ENCODE measurements around the gene INPP5F. TPM values are rescaled to one million over a fixed set of nuclear protein-coding genes. Genes with fewer than 3 reads are reported as not detected.
A peak's percentile ranks its signal among the peaks of the same experiment; 100 is the strongest.

The INPP5F gene
- total and polyA plus RNA-seq, 2 experiments from 2014 or later = 8.5 to 10.9 TPM

DNA sequence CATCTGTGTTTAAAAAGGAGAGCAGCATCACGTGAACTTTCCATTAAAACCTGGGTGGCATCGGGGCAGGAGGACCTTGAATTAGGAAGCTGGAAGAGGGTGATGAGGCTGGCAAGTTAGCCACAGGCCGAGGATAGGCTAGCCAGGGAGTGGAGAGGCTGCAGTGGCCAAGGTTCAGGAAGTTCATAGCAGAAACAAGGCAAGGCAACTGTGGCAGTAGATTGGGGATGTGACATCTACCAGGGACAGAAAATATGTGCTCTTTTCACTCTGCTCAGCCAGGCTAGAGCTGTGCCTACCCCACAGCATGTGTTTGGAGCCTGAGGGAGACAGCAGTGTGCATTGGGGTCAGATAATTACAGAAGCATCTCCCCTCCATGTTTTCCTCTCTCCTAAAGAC is 2.2 kb upstream of the INPP5F start:
- H3K27me3 ChIP-seq (replicated peaks; ENCODE audit: insufficient read depth) = no peaks in the 10 kb centered on the region
- no peak for TF ChIP-seq EZH2 (IDR thresholded peaks at IDR 0.05; ENCODE audit: insufficient read depth, poor library complexity, severe bottlenecking)
- no peak for TF ChIP-seq EZH2phosphoT487 (IDR thresholded peaks at IDR 0.05; ENCODE audit: insufficient read depth, low read depth)
- H3K9ac ChIP-seq = no peak overlapping the region
- no peak overlapping the region for H2AFZ ChIP-seq
- in situ Hi-C loops (cut with MboI) = no loop called here
- H3K27ac ChIP-seq = no peak overlapping the region
- H4K20me1 ChIP-seq (ENCODE audit: insufficient read depth) = no peaks in the 10 kb centered on the region
- H3K4me1 ChIP-seq (ENCODE audit: insufficient read depth) = peaks cover 15% of the 10 kb centered on the region; the same call in 1 of the 2 replicates
- no peaks in the 10 kb centered on the region for H3K79me2 ChIP-seq (ENCODE audit: insufficient read depth)
- no peaks in the 10 kb centered on the region for H3K36me3 ChIP-seq (ENCODE audit: low read depth)
- no peaks in the 10 kb centered on the region for H3K9me3 ChIP-seq (ENCODE audit: low read depth)
- no peaks in the 10 kb centered on the region for H3K9me2 ChIP-seq (ENCODE audit: insufficient read depth)
- no peaks in the 10 kb centered on the region for H3F3A ChIP-seq (ENCODE audit: insufficient read depth)
- no peak overlapping the region for H3K4me2 ChIP-seq (ENCODE audit: unreplicated experiment)
- DNase-seq = no peak
- no peak overlapping the region for H3K4me3 ChIP-seq
- 74 to 75% methylated on average over 3 of the region's 3 CpGs for WGBS, 2 experiments (ENCODE audit: low coverage in 1 of 2, low lambda C conversion rate in 2 of 2, missing lambda C conversion rate in 2 of 2)

DNA sequence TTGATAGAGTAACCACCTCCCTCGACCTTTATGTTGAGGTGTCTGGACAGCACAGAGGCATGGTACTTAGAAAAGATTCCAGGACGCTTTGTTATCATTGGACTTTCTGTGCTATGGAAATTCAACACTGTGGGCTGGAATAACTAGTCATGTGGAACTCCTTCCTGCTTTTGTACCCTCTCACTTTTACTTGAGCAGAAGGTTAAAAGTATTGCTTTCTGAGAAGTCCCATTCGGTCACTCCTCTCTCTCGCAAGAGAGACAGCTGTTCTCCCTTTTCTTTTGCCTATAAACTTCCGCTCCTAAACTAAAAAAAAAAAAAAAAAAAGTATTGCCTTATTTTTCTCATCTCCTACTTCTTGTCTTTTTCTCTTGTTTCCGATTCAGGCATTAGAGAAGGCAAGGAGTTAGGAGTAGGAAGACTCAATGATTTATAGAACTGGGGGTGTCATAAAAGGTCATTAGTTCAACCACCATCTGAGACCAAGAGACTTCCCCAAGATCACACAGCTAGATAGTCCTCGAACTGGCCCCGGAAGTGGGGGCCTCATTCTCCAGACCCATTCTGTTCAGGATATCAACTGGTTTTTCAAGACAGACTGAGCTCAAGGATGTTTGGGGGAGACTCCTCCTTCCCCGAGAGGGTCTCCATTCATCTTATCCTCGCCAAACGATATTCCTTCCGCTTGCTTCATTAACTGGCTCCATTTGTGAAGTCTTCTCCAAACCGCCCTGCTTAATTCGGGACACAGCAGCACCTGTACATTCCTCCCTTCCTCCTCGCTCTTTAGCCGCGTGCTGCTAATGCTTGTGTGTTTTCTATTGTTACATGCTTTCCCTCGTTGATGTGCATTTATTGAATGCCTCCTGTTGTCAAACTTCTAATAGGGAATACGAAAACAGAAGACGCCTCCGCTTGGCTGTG is 995 bp upstream of the INPP5F start:
- Histone ChIP-seq H3K4me3 (peak overlapping the region; percentile 82), H3K79me2 (ENCODE audit: insufficient read depth) (0 out of 2 replicates have a peak, but pooled peaks cover 6% of the 10 kb centered on the region), H3K36me3 (ENCODE audit: low read depth) (no peaks in the 10 kb centered on the region), H3K4me2 (ENCODE audit: unreplicated experiment) (peak overlapping the region; percentile 91), H3K9ac (peak overlapping the region; percentile 85), H3K9me3 (ENCODE audit: low read depth) (no peaks in the 10 kb centered on the region), H3K9me2 (ENCODE audit: insufficient read depth) (no peaks in the 10 kb centered on the region), H3K27ac (peak overlapping the region; percentile 38; the same call in 1 of the 2 replicates), H3F3A (ENCODE audit: insufficient read depth) (no peaks in the 10 kb centered on the region), H3K27me3 (replicated peaks; ENCODE audit: insufficient read depth) (no peaks in the 10 kb centered on the region), H3K4me1 (ENCODE audit: insufficient read depth) (peaks cover 15% of the 10 kb centered on the region; the same call in 1 of the 2 replicates), H2AFZ (peak overlapping the region; percentile 94), H4K20me1 (ENCODE audit: insufficient read depth) (no peaks in the 10 kb centered on the region)
- DNase-seq = peak; percentile 48
- in situ Hi-C loops (cut with MboI) = no loop called here
- 25 to 28% methylated on average over 21 of the region's 21 CpGs for WGBS, 2 experiments (ENCODE audit: low coverage in 1 of 2, low lambda C conversion rate in 2 of 2, missing lambda C conversion rate in 2 of 2)
- TF ChIP-seq EZH2 (IDR thresholded peaks at IDR 0.05; ENCODE audit: insufficient read depth, poor library complexity, severe bottlenecking) = no peak

DNA sequence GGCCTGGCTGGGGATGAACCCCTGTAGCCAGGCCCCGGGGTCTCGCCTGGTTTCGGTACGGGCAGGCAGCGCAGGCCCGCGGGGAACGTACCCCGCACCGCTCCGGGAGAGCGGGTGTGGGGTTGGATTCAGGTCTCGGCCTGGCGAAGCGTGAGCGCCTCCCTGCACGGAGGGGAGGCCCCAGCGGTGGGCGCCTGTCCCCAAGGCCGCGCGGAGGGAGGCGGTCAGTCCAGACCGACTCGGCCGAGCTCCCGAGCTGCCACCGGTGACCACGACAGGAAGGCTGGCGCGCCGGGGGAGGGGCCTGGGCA is 378 bp upstream of the INPP5F start:
- H3K4me2 ChIP-seq (ENCODE audit: unreplicated experiment) = peak overlapping the region; percentile 91
- H3K27me3 ChIP-seq (replicated peaks; ENCODE audit: insufficient read depth) = no peaks in the 10 kb centered on the region
- no peaks in the 10 kb centered on the region for H3F3A ChIP-seq (ENCODE audit: insufficient read depth)
- peaks cover 15% of the 10 kb centered on the region; the same call in 1 of the 2 replicates for H3K4me1 ChIP-seq (ENCODE audit: insufficient read depth)
- no peak for DNase-seq
- peak overlapping the region; percentile 38; the same call in 1 of the 2 replicates for H3K27ac ChIP-seq
- 1 to 4% methylated on average over 24 to 26 of the region's 32 CpGs for WGBS, 2 experiments (ENCODE audit: low coverage in 1 of 2, low lambda C conversion rate in 2 of 2, missing lambda C conversion rate in 2 of 2)
- H3K9ac ChIP-seq = peak overlapping the region; percentile 85
- no peaks in the 10 kb centered on the region for H4K20me1 ChIP-seq (ENCODE audit: insufficient read depth)
- H3K79me2 ChIP-seq (ENCODE audit: insufficient read depth) = 0 out of 2 replicates have a peak, but pooled peaks cover 6% of the 10 kb centered on the region
- no peak for TF ChIP-seq EZH2 (IDR thresholded peaks at IDR 0.05; ENCODE audit: insufficient read depth, poor library complexity, severe bottlenecking)
- no peak for TF ChIP-seq EZH2phosphoT487 (IDR thresholded peaks at IDR 0.05; ENCODE audit: insufficient read depth, low read depth)
- H3K4me3 ChIP-seq = peak overlapping the region; percentile 82
- H2AFZ ChIP-seq = peak overlapping the region; percentile 94
- no peaks in the 10 kb centered on the region for H3K36me3 ChIP-seq (ENCODE audit: low read depth)
- H3K9me3 ChIP-seq (ENCODE audit: low read depth) = no peaks in the 10 kb centered on the region
- H3K9me2 ChIP-seq (ENCODE audit: insufficient read depth) = no peaks in the 10 kb centered on the region
- in situ Hi-C loops (cut with MboI) = no loop called here

DNA sequence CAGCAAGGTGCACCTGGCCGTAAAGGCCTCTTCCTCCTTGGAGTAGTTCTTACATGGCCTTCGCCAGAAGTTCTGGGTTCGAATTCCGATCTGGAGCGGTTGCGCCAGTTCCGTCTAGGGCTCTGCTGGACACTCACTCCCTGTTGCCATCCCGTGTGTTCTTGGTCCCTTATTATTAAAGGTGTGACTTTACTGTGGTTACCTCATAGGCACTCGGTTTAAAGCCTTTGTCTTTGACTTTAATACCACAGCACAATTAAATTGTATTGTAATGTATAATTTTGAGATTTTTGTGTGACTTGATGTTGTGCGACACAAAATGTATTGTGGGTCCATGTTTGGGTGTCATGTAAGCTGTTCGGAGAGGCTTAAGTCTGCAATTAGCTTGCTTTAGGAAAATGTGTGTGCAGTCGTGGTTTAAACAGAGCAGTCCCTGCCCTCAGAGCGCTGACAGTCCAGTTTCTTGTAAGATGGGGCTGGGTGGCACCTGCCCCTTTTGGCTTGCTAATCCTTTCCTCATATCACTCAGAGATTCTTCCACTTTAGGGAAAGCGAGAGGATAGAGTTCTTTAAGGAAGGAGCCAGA is 919 bp downstream of the INPP5F start:
- DNase-seq = no peak
- Histone ChIP-seq H3F3A (ENCODE audit: insufficient read depth) (no peaks in the 10 kb centered on the region), H3K79me2 (ENCODE audit: insufficient read depth) (0 out of 2 replicates have a peak, but pooled peaks cover 6% of the 10 kb centered on the region), H3K9me2 (ENCODE audit: insufficient read depth) (no peaks in the 10 kb centered on the region), H4K20me1 (ENCODE audit: insufficient read depth) (no peaks in the 10 kb centered on the region), H2AFZ (peak overlapping the region; percentile 82), H3K4me3 (peak overlapping the region; percentile 82), H3K9me3 (ENCODE audit: low read depth) (no peaks in the 10 kb centered on the region), H3K9ac (peak overlapping the region; percentile 71), H3K27ac (no peak overlapping the region), H3K4me2 (ENCODE audit: unreplicated experiment) (peak overlapping the region; percentile 85), H3K36me3 (ENCODE audit: low read depth) (no peaks in the 10 kb centered on the region), H3K27me3 (replicated peaks; ENCODE audit: insufficient read depth) (no peaks in the 10 kb centered on the region), H3K4me1 (ENCODE audit: insufficient read depth) (peaks cover 15% of the 10 kb centered on the region; the same call in 1 of the 2 replicates)
- in situ Hi-C loops (cut with MboI) = no loop called here
- WGBS, 2 experiments (ENCODE audit: low coverage in 1 of 2, low lambda C conversion rate in 2 of 2, missing lambda C conversion rate in 2 of 2) = 59 to 62% methylated on average over 14 of the region's 14 CpGs
- TF ChIP-seq EZH2phosphoT487 (IDR thresholded peaks at IDR 0.05; ENCODE audit: insufficient read depth, low read depth) (no peak), EZH2 (IDR thresholded peaks at IDR 0.05; ENCODE audit: insufficient read depth, poor library complexity, severe bottlenecking) (no peak)
